Mononuclear cell (primary cell): ENCODE data around the gene SLC39A3. TPM values are rescaled to one million over a fixed set of nuclear protein-coding genes. Genes with fewer than 3 reads are reported as not detected.

Source experiments
- H3K27me3 ChIP-seq: 2 replicates; pipeline ENCODE4 v1.6.0; 2011; ENCODE audit warnings: low read length, control low read depth; ENCODE audit not compliant: insufficient read depth
- H3K4me1 ChIP-seq: 2 replicates; pipeline ENCODE4 v1.5.1; 2011; ENCODE audit warnings: mild to moderate bottlenecking, low read length, control low read depth; ENCODE audit not compliant: insufficient read depth
- H3K4me3 ChIP-seq: 2 replicates; pipeline ENCODE4 v1.5.1; 2011; ENCODE audit warnings: mild to moderate bottlenecking, low read length, moderate library complexity
- H3K9me3 ChIP-seq: 2 replicates; pipeline ENCODE4 v1.5.1; 2011; ENCODE audit warnings: low read depth, mild to moderate bottlenecking, control low read depth, low read length
- total RNA-seq: library from RNA; depleted of rRNA; stranded (reverse); fragments of >200 nt; gene quantifications from one replicate; pipeline ENCODE4 v1.2.3, GENCODE V29; 2012

The SLC39A3 gene
- total RNA-seq, 1 donor, result 11.5 TPM

DNA sequence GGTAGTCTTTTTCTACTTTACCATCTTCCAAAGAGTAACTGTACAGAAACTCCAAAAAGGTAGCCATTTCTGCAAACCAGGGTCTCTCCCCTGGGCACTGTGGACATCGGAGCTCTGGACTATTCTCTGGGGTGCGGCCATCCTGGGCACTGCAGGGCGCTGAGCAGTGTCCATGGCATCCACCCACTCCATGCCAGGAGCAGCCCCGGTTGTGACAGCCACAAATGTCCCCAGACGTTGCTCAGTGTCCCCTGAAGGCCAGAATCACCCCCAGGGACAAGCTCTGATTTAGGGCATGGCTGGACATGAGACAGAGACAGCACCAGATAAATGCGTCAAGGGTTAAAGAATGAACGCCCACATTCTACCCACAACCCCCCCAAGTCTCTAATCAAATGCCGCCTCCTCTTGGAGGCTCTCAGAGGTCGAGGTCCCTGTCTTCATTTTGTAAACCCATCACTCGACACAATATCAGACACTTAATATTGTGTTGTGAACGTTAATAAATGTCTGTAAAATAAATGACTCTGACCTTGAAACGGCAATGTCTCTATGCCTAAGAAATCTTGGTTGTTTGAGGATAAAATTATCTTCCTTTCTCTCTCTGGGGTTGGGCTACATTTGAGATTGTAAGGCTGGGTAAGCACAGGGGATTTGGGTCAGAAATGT is 46.2 kb downstream of the SLC39A3 start:
- H3K27me3 ChIP-seq, result no peaks in the 10 kb centered on the region
- peaks cover 26% of the 10 kb centered on the region for H3K4me1 ChIP-seq
- H3K9me3 ChIP-seq, result no peaks in the 10 kb centered on the region
- no peak overlapping the region for H3K4me3 ChIP-seq

DNA sequence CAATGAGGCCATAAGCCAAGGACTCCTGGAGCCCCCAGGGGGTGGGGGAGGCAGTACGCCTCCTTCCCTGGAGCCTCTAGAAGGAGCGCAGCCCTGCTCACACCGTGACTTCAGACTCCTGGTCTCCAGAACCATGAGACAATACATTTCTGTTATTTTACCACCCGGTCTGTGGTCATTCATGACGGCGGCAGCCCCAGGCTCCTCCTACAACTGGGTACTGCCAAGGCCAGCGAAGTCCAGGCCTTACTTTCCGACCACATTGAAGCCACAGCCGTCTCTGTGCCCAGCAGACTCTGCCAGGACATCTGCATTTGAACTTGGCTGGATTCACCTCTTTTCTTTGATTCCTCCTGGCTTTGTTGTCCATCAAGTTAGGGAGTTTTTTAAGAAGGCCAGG is 47.9 kb downstream of the SLC39A3 start:
- no peaks in the 10 kb centered on the region for H3K9me3 ChIP-seq
- H3K4me1 ChIP-seq, result peaks cover 21% of the 10 kb centered on the region
- H3K27me3 ChIP-seq, result no peaks in the 10 kb centered on the region
- H3K4me3 ChIP-seq, result no peak overlapping the region

DNA sequence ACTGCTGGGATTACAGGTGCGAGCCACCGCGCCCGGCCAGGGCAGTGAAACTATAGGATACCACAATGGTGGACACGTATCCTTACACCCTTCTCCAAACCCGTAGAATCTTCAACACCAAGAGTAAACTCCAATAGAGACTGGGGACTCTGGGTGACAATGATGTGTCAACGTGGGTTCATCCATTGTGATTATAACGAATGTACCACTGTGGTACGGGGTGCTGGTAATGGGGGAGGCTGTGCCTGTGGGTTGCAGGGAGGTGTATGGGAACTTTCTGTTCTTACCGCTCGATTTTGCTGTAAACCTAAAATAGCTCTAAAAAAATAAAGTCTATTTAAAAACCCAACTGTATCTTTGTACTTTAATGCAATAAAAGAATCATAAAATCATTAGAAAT is 49.0 kb downstream of the SLC39A3 start:
- H3K4me1 ChIP-seq, result peaks cover 17% of the 10 kb centered on the region
- no peak overlapping the region for H3K4me3 ChIP-seq
- H3K27me3 ChIP-seq, result no peaks in the 10 kb centered on the region
- H3K9me3 ChIP-seq, result no peaks in the 10 kb centered on the region

DNA sequence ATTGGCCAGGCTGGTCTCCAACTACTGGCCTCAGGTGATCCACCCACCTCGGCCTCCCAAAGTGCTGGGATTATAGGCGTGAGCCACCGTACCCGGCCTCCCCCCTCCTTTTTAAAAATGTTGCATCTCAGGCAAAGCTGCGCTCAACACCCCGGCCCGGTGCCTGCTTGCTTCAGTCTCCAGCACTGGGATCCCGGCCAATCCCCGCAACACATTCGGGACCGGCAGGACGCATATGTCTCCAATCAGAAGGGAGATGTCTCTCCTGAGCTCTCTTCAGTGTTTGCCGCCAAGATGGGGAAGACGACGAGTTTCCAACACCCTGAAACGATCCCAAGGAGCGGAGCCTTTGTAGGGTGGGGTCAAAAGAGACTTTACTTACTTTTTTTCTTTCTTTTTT is 53.5 kb downstream of the SLC39A3 start:
- H3K9me3 ChIP-seq, result no peaks in the 10 kb centered on the region
- peaks cover 7% of the 10 kb centered on the region for H3K4me1 ChIP-seq
- no peak overlapping the region for H3K4me3 ChIP-seq
- H3K27me3 ChIP-seq, result no peaks in the 10 kb centered on the region

DNA sequence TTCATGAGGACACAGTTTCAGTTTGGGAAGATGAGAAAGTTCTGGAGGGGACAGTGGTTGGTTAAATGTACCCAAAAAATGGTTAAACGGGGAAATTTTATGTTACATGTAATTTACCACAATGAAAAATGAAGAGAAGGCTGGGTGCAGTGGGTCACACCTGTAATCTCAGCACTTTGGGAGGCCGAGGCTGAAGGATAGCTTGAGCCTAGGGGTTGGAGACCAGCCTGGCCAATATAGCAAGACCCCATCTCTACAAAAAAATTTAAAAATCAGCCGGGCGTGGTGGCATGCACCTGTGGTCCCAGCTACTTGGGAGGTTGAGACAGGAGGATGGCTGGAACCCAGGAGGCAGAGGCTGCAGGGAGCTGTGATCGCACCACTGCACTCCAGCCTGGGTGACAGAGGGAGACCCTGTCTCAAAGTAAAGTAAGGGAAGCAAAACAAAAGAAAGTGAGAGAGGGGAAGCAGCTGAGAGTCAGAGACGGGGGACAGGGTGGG is 54.6 kb downstream of the SLC39A3 start:
- Histone ChIP-seq H3K9me3 (no peaks in the 10 kb centered on the region), H3K4me3 (no peak overlapping the region), H3K27me3 (no peaks in the 10 kb centered on the region), H3K4me1 (peaks cover 9% of the 10 kb centered on the region)

DNA sequence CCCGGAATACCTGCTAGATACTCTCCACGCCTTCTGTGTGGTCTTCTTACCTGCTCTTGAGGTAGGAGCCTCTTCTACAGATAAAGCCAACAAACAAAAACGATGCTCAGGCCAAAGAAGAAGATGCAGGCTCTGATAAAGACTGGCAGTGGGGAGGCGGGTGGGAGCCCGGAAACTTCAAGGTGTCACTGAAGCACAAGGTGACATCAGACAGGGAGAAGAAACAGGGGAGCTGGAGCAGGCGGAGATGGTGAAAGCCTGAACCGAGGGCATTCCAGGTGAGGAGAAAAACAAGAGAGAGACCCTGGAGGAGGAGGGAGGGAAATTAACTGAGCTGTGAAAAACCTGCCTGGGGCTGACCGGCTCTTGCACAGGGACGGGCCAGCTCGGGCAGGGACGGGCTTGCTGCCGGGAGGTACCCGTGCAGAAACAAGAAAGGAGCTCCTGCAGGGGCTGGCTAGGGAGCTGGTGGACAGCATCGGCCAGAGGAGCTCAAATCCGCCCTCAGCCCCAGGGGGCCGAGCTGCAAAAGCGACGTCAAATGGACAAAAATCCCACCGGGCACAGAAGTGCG is 56.3 kb downstream of the SLC39A3 start:
- no peak overlapping the region for H3K4me3 ChIP-seq
- no peaks in the 10 kb centered on the region for H3K9me3 ChIP-seq
- H3K27me3 ChIP-seq, result no peaks in the 10 kb centered on the region
- peaks cover 19% of the 10 kb centered on the region for H3K4me1 ChIP-seq

Other genes starting within 250 kb of the SLC39A3 start
- 2.0 TPM for gene GNG7, start 37.3 kb downstream of the SLC39A3 start, total RNA-seq
- 1.2 TPM for gene DIRAS1, start 18.6 kb downstream of the SLC39A3 start, total RNA-seq
- 23.0 TPM for gene SGTA, start 43.3 kb upstream of the SLC39A3 start, total RNA-seq
- gene THOP1, start 45.5 kb upstream of the SLC39A3 start, total RNA-seq, result 15.4 TPM
- 1.8 TPM for gene ZNF554, start 79.9 kb upstream of the SLC39A3 start, total RNA-seq
- gene ZNF555, start 101.5 kb upstream of the SLC39A3 start, total RNA-seq, result 3.1 TPM
- gene ZNF556, start 127.3 kb upstream of the SLC39A3 start, total RNA-seq, result not detected
- gene ZNF57, start 160.9 kb upstream of the SLC39A3 start, total RNA-seq, result 1.0 TPM
- gene ZNF77, start 205.0 kb upstream of the SLC39A3 start, total RNA-seq, result 1.4 TPM
- not detected for gene TLE6, start 237.5 kb upstream of the SLC39A3 start, total RNA-seq